Gastroesophageal sphincter (tissue), 4 donors: ENCODE measurements around the gene LHX5. TPM values are rescaled to one million over a fixed set of nuclear protein-coding genes. Genes with fewer than 3 reads are reported as not detected.

Source experiments
- ATAC-seq: fragments of 150-250 bp; one replicate; pipeline ENCODE4 v1.9.1; 2016; ENCODE audit warnings: mild to moderate bottlenecking, moderate library complexity
- H3K27ac ChIP-seq, 4 donors: fragments of 200-600 bp; sonication (generic) in 3 of 4; 1 replicate in 3 of 4; 2 replicates in 1 of 4; pipeline ENCODE4 v1.5.1; 2016 to 2019
- H3K27me3 ChIP-seq: fragments of 200-600 bp; sonication (generic); one replicate; pipeline ENCODE4 v1.5.1; 2019
- H3K36me3 ChIP-seq, 2 donors: fragments of 200-600 bp; sonication (generic); one replicate each; pipeline ENCODE4 v1.5.1; 2019; ENCODE audit warnings: control low read depth in 1 of 2
- H3K4me1 ChIP-seq, 3 donors: fragments of 200-600 bp; sonication (generic); 1 replicate in 2 of 3; 2 replicates in 1 of 3; pipeline ENCODE4 v1.5.1; 2016 to 2019; ENCODE audit warnings: control low read depth in 2 of 3
- H3K4me3 ChIP-seq, 2 donors: fragments of 200-600 bp; sonication (generic); one replicate each; pipeline ENCODE4 v1.5.1; 2019; ENCODE audit warnings: mild to moderate bottlenecking in 1 of 2, moderate library complexity in 1 of 2
- H3K9me3 ChIP-seq, 3 donors: fragments of 200-600 bp; sonication (generic); one replicate each; pipeline ENCODE4 v1.5.1; 2017 to 2019; ENCODE audit warnings: control low read depth in 2 of 3
- EP300 ChIP-seq: sonication (generic); formaldehyde crosslinking; IDR thresholded peaks from one replicate; pipeline ENCODE4 v1.6.1; 2017; ENCODE audit warnings: antibody characterized with exemption, mild to moderate bottlenecking
- POLR2A ChIP-seq, 2 donors: fragments of 450-650 bp; IDR thresholded peaks; one replicate each; pipeline ENCODE4 v1.6.1; 2017; ENCODE audit warnings: antibody characterized with exemption in 2 of 2, mild to moderate bottlenecking in 2 of 2, moderate library complexity in 1 of 2
- POLR2AphosphoS5 ChIP-seq: sonication (generic); formaldehyde crosslinking; IDR thresholded peaks from one replicate; pipeline ENCODE4 v1.6.1; 2017; ENCODE audit warnings: antibody characterized with exemption
- WGBS, 2 donors: methylation state at CpG; one replicate each; pipeline ENCODE4 v1.1.5; 2018; ENCODE audit warnings: low coverage in 1 of 2; 5-methylcytosine and 5-hydroxymethylcytosine counted together
- total RNA-seq, 4 donors: library from RNA; depleted of rRNA; stranded (reverse); fragments of >200 nt; gene quantifications; one replicate each; pipeline ENCODE4 v1.1.0, GENCODE V29; 2016
- TF ChIP-seq, protein P1 (sequence below), 4 experiments: fragments of 200-600 bp in 2 of 4; fragments of 450-650 bp in 2 of 4; sonication (generic) in 1 of 4; IDR thresholded peaks; one replicate each; pipeline ENCODE4 v1.5.1; 2017 to 2019; ENCODE audit warnings: antibody characterized with exemption in 4 of 4, mild to moderate bottlenecking in 2 of 4, moderate library complexity in 2 of 4

The LHX5 gene
- total RNA-seq, 4 donors from 2014 or later, result not detected

DNA sequence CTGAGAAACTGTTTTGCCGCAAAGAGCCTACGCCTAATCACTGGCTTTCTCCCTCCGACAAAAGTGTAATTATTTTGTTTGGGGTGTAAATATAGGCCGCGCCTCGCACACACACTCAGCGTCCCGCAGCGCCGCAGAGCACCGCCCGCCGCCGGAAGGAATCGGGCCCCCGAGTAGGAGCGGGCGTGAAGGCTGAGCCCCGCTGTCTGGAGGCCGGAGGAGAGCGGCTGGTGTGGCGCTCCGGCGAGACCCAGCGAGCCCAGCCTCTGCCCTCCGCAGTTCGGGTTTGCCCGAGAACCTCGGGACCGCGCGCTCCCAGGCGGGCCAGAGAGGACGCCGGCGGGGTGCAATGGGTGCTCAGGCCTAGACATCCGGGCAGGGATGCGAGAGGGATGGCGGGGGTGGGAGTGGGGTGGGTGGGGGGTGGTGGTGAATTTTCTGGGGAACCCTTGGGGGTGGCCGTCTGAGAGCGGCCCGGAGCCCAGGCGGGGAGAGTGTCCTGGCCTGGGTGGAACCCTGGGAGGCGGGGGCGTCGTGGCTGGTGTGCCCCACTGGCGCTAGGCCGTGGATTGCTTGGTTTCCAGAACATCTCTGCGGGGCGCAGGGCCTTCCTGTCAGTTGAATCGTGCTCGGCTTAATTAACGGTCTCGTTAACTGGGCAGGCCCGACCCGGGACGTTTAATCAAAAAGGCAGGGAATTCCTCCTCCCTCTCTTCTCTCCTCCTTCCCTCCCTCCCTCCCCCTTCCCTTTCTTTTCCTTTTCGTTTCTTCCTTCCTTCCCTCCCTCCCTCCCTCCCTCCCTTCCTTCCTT lies 4.7 kb upstream of the LHX5 start:
- Histone ChIP-seq H3K36me3 (no peaks in the 10 kb centered on the region), H3K27me3 (peaks cover 100% of the 10 kb centered on the region), H3K27ac (no peak overlapping the region), H3K9me3 (no peaks in the 10 kb centered on the region), H3K4me3 (no peak overlapping the region), H3K4me1 (peaks cover 0 to 16% (median 0%) of the 10 kb centered on the region in 3 donors)
- TF ChIP-seq POLR2AphosphoS5, result no peak
- TF ChIP-seq, protein P1, sequence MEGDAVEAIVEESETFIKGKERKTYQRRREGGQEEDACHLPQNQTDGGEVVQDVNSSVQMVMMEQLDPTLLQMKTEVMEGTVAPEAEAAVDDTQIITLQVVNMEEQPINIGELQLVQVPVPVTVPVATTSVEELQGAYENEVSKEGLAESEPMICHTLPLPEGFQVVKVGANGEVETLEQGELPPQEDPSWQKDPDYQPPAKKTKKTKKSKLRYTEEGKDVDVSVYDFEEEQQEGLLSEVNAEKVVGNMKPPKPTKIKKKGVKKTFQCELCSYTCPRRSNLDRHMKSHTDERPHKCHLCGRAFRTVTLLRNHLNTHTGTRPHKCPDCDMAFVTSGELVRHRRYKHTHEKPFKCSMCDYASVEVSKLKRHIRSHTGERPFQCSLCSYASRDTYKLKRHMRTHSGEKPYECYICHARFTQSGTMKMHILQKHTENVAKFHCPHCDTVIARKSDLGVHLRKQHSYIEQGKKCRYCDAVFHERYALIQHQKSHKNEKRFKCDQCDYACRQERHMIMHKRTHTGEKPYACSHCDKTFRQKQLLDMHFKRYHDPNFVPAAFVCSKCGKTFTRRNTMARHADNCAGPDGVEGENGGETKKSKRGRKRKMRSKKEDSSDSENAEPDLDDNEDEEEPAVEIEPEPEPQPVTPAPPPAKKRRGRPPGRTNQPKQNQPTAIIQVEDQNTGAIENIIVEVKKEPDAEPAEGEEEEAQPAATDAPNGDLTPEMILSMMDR (IDR thresholded peaks at IDR 0.05), result no peak
- no peak for TF ChIP-seq POLR2A (IDR thresholded peaks at IDR 0.05)
- no peak for TF ChIP-seq EP300
- no peak for ATAC-seq
- WGBS, 2 donors, result 0 to 3% methylated on average over 6 to 15 of the region's 58 CpGs

DNA sequence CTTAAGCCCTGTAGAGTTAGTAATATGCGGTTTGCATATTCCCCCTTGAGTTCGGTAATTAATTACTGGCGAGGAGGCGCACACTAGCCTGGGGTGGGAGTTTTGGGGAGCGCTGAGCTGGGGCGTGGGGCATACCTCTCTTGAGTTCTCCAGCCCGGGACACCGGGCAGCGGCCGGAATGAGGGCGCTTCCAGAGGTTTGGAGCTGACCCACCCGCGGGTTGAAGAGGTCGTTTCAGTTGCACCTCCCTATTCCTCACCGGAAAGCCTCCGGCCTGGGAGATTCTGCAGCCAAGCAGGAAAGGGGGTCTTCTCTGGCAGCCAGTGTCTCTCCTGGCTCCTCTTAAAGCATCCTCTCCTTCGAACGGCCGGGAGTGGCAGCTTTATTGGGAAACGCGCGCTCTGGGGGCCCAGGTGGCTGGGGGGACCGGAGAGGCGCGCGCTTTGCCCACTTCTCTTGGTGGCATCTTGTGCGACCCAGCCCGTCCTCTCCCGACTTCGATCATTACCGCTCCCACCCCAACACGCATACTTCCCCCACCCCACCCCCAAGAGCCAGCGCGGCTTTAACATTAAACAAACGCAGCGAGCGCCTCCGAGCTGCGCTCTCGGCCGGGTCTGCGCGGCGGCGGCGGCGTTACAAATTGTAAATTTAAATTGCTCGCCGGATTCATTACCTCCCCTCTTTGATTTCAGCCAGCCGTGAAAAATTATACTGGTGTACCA lies 3.9 kb upstream of the LHX5 start:
- WGBS, 2 donors, result 0 to 4% methylated on average over 1 to 36 of the region's 50 CpGs
- Histone ChIP-seq H3K9me3 (no peaks in the 10 kb centered on the region), H3K27me3 (peaks cover 100% of the 10 kb centered on the region), H3K27ac (no peak overlapping the region), H3K4me1 (peaks cover 0 to 21% (median 0%) of the 10 kb centered on the region in 3 donors), H3K36me3 (no peaks in the 10 kb centered on the region), H3K4me3 (no peak overlapping the region)
- no peak for ATAC-seq
- no peak for TF ChIP-seq POLR2AphosphoS5
- TF ChIP-seq, protein P1 (IDR thresholded peaks at IDR 0.05), result no peak
- no peak for TF ChIP-seq POLR2A (IDR thresholded peaks at IDR 0.05)
- TF ChIP-seq EP300, result no peak

DNA sequence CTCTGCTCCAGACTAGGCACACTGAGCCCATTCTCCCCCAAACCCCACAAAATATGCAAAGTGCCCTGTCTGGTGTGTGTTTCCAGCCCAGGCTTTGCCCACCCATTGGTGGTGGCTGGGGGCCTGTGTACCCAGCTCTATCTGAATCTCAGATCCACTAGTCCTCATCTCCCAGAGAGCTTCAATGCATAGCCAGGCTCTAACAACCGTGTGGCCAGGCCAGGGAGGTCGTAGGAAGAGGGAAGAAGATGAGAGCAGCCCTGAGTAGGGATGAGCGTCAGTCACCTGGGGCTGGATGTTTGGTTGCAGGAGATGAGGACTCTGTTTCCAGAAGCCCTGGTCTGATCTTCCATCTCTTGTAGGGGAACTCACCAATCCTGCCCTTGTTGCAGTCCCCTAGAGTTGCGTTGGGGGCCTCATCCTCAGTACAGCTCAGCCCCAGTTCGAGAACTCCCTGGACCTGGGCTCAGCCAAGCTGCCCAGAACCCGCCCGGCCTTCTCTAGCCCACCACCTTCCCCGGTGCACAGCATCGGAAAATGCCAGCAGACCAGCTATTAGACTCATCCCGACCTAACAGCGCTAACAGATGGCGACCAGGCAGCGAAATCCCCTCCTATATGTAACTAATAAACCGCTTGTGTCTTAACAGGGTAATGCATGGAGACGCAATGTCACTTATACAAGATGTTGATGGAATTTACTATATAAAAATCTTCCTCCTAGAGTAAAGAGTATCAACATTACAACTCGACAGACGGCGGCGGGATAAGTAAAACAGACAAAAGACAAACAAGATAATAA lies 3.2 kb upstream of the LHX5 start:
- TF ChIP-seq POLR2A (IDR thresholded peaks at IDR 0.05), result no peak
- TF ChIP-seq, protein P1 (IDR thresholded peaks at IDR 0.05), result no peak
- no peak for TF ChIP-seq POLR2AphosphoS5
- TF ChIP-seq EP300, result no peak
- Histone ChIP-seq H3K9me3 (no peaks in the 10 kb centered on the region), H3K27me3 (peaks cover 100% of the 10 kb centered on the region), H3K4me1 (peaks cover 0 to 18% (median 0%) of the 10 kb centered on the region in 3 donors), H3K4me3 (no peak overlapping the region), H3K36me3 (no peaks in the 10 kb centered on the region), H3K27ac (no peak overlapping the region)
- 2% methylated on average over 7 to 10 of the region's 19 CpGs for WGBS, 2 donors
- ATAC-seq, result no peak

GRCh38 chr12:113473942-113474341 lies 2.3 kb upstream of the LHX5 start:
- Histone ChIP-seq H3K36me3 (no peaks in the 10 kb centered on the region), H3K4me1 (peaks cover 0 to 14% (median 0%) of the 10 kb centered on the region in 3 donors), H3K27me3 (peaks cover 100% of the 10 kb centered on the region), H3K9me3 (no peaks in the 10 kb centered on the region), H3K4me3 (no peak overlapping the region), H3K27ac (no peak overlapping the region)
- TF ChIP-seq, protein P1 (IDR thresholded peaks at IDR 0.05), result no peak
- no peak for TF ChIP-seq EP300
- no peak for TF ChIP-seq POLR2AphosphoS5
- TF ChIP-seq POLR2A (IDR thresholded peaks at IDR 0.05), result no peak
- ATAC-seq, result no peak
- 1 to 7% methylated on average over 4 to 7 of the region's 9 CpGs for WGBS, 2 donors
